Tibial artery (tissue), 4 donors: ENCODE results near the gene MCF2L2.

Experiments used
- DNase-seq, 2 donors: peaks; one replicate each; pipeline ENCODE4 v3.0.0-alpha.2; 2019
- H3K27ac ChIP-seq, 2 donors: fragments of 200-600 bp; sonication (generic) in 1 of 2; 1 replicate in 1 of 2; 2 replicates in 1 of 2; pipeline ENCODE4 v1.5.1; 2018 to 2019; ENCODE audit warnings: mild to moderate bottlenecking in 1 of 2
- H3K27me3 ChIP-seq, 2 donors: fragments of 200-600 bp; sonication (generic) in 1 of 2; one replicate each; pipeline versions ENCODE4 v1.5.1 to v1.6.0; 2016 to 2019
- H3K36me3 ChIP-seq, 3 donors: fragments of 200-600 bp; sonication (generic) in 2 of 3; one replicate each; pipeline ENCODE4 v1.5.1; 2016 to 2019; ENCODE audit warnings: mild to moderate bottlenecking in 2 of 3
- H3K4me1 ChIP-seq, 4 donors: fragments of 200-600 bp; sonication (generic) in 2 of 4; 1 replicate in 3 of 4; 2 replicates in 1 of 4; pipeline ENCODE4 v1.5.1; 2016 to 2019
- H3K4me3 ChIP-seq, 2 donors: fragments of 200-600 bp; sonication (generic) in 1 of 2; 1 replicate in 1 of 2; 2 replicates in 1 of 2; pipeline ENCODE4 v1.5.1; 2018 to 2019; ENCODE audit warnings: mild to moderate bottlenecking in 2 of 2
- H3K9me3 ChIP-seq, 3 donors: fragments of 200-600 bp; sonication (generic) in 1 of 3; one replicate each; pipeline ENCODE4 v1.5.1; 2016 to 2019
- CTCF ChIP-seq, 2 experiments: fragments of 200-600 bp in 1 of 2; fragments of 450-650 bp in 1 of 2; IDR thresholded peaks; one replicate each; pipeline ENCODE4 v1.5.1; 2017 to 2019; ENCODE audit warnings: antibody characterized with exemption in 2 of 2, mild to moderate bottlenecking in 1 of 2, moderate library complexity in 1 of 2
- intact Hi-C: fragments of 100-400 bp; cut with DNase I; formaldehyde crosslinking; loops from one replicate; pipeline ENCODE4 v1.15.0; 2023; ENCODE audit warnings: low total_unique reads

The MCF2L2 gene

GRCh38 chr3:183229178-183229577 is 199.2 kb downstream of the MCF2L2 start:
- no peaks in the 10 kb centered on the region for H3K9me3 ChIP-seq
- TF ChIP-seq CTCF (IDR thresholded peaks at IDR 0.05) = no peak
- no peak overlapping the region for H3K27ac ChIP-seq
- H3K4me3 ChIP-seq = no peak overlapping the region
- intact Hi-C loops = no loop called here
- no peaks in the 10 kb centered on the region for H3K36me3 ChIP-seq
- no peaks in the 10 kb centered on the region for H3K4me1 ChIP-seq
- no peak for DNase-seq
- H3K27me3 ChIP-seq = no peaks in the 10 kb centered on the region

GRCh38 chr3:183227586-183227985 is 200.8 kb downstream of the MCF2L2 start:
- no peaks in the 10 kb centered on the region for H3K27me3 ChIP-seq
- no peak overlapping the region for H3K4me3 ChIP-seq
- TF ChIP-seq CTCF (IDR thresholded peaks at IDR 0.05) = no peak
- intact Hi-C loops = no loop called here
- no peaks in the 10 kb centered on the region for H3K9me3 ChIP-seq
- DNase-seq = no peak
- no peaks in the 10 kb centered on the region for H3K4me1 ChIP-seq
- no peak overlapping the region for H3K27ac ChIP-seq
- H3K36me3 ChIP-seq = no peaks in the 10 kb centered on the region

DNA sequence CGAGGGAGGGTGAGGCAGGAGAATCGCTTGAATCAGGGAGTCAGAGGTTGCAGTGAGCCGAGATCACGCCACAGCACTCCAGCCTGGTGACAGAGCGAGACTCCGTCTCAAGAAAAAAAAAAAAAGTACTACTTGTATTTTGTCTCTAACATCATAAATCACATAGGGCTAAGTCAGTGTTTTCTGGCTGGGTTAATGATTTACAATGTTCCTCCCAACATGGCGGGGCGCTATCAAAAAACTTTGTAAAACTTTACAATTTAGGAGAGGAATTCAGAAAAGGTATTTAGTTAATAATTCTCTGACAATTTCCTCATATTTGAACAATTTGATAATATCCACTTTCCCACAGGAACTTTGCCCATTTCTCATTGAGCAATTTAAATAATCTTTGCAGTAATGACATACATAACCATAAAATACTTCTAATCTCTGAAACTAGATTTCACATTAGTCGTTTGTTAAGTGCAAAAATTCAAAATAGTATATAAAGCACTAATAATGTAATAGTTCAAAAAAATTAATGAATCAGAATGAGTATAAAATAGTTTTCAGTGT is 202.0 kb downstream of the MCF2L2 start:
- no peaks in the 10 kb centered on the region for H3K27me3 ChIP-seq
- no peaks in the 10 kb centered on the region for H3K9me3 ChIP-seq
- H3K36me3 ChIP-seq = no peaks in the 10 kb centered on the region
- no peak overlapping the region for H3K27ac ChIP-seq
- H3K4me3 ChIP-seq = no peak overlapping the region
- no peak for DNase-seq
- H3K4me1 ChIP-seq = no peaks in the 10 kb centered on the region
- no peak for TF ChIP-seq CTCF (IDR thresholded peaks at IDR 0.05)
- intact Hi-C loops = no loop called here

DNA sequence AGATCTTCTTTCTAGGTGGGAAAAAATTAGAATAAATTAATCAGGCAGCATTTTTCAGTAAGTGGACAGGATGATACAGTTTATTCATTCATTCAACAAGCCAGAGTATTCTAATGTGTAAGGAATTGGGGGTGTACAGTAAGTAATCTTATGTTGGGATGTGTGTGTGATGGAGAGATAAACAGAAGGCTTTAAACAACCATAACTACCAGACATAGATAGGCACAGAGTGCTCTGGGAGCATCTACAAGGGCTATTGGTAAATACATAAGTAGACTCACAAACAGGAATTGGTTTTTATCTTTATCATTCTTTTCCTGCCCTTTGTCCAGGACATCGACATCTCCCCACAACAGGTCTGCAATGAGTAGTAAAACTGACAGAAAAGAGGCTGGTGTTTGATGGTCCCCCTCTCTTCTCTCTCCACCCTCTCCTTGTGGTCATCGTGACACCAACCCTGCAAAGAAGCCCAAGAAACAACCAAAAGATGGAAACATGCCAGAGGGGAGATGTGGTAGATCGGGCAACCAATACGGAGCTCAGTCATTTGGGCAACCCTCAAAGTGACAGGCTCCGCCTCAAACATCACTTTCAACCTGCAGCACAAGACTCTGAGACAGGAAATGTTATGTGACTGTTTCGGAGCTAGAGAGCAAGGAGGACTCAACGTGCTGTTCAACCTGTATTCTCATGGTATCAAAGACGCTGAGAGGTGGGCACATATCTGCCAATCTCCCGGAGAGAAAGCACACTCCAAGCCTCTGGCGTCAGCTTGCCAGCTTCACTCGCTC is 204.0 kb downstream of the MCF2L2 start:
- Histone ChIP-seq H3K4me3 (no peak overlapping the region), H3K27ac (no peak overlapping the region), H3K36me3 (no peaks in the 10 kb centered on the region), H3K4me1 (no peaks in the 10 kb centered on the region), H3K9me3 (no peaks in the 10 kb centered on the region), H3K27me3 (no peaks in the 10 kb centered on the region)
- no peak for DNase-seq
- no peak for TF ChIP-seq CTCF (IDR thresholded peaks at IDR 0.05)
- intact Hi-C loops = no loop called here

GRCh38 chr3:183222631-183223235 is 205.7 kb downstream of the MCF2L2 start:
- no peaks in the 10 kb centered on the region for H3K9me3 ChIP-seq
- no peak overlapping the region for H3K27ac ChIP-seq

More at GRCh38 chr3:183222631-183223235, 205.7 kb downstream of the MCF2L2 start:
- Histone ChIP-seq H3K4me3 (no peak overlapping the region), H3K36me3 (no peaks in the 10 kb centered on the region), H3K27me3 (peaks cover 0 to 6% of the 10 kb centered on the region in 2 donors), H3K4me1 (no peaks in the 10 kb centered on the region)
- no peak for TF ChIP-seq CTCF (IDR thresholded peaks at IDR 0.05)
- no peak for DNase-seq
- intact Hi-C loops = no loop called here
